Vagina (tissue), 2 donors: ENCODE results near the gene PSTK.

ENCODE experiments used
- CTCF ChIP-seq, 3 experiments: fragments of 450-650 bp in 2 of 3; fragments of 200-600 bp in 1 of 3; sonication (generic) in 1 of 3; IDR thresholded peaks; one replicate each; pipeline ENCODE4 v1.5.1; 2017 to 2019; ENCODE audit warnings: antibody characterized with exemption in 3 of 3, mild to moderate bottlenecking in 2 of 3, moderate library complexity in 2 of 3
- POLR2A ChIP-seq, 2 donors: fragments of 450-650 bp; IDR thresholded peaks; one replicate each; pipeline ENCODE4 v1.6.1; 2017; ENCODE audit warnings: antibody characterized with exemption in 2 of 2, mild to moderate bottlenecking in 2 of 2, moderate library complexity in 2 of 2
- POLR2AphosphoS5 ChIP-seq, 2 donors: sonication (generic); formaldehyde crosslinking; IDR thresholded peaks; one replicate each; pipeline ENCODE4 v1.9.0; 2017; ENCODE audit warnings: antibody characterized with exemption in 2 of 2, mild to moderate bottlenecking in 2 of 2, low read depth in 1 of 2; ENCODE audit not compliant: insufficient read depth in 1 of 2

- TF ChIP-seq CTCF (IDR thresholded peaks at IDR 0.05) = no peak
- TF ChIP-seq POLR2AphosphoS5 (IDR thresholded peaks at IDR 0.05; ENCODE audit: insufficient read depth in 1 of 2, low read depth in 1 of 2) = no peak
- no peak for TF ChIP-seq POLR2A (IDR thresholded peaks at IDR 0.05)
Measured at GRCh38 chr10:123026302-123026701, 46.1 kb downstream of the PSTK start.
